HepG2 (cell line): Measurements from ENCODE around the gene DIABLO. TPM values are rescaled to one million over a fixed set of nuclear protein-coding genes. Genes with fewer than 3 reads are reported as not detected.

Experiments
- ATAC-seq: fragments of 200-7000 bp; cut with Tn5 transposase; 3 replicates; pipeline ENCODE4 v1.9.1; 2020; ENCODE audit warnings: mild to moderate bottlenecking, moderate library complexity
- BruUV-seq: library from RNA; stranded (reverse); fragments of 400-500 nt; replicated peaks from 2 replicates; lab custom pipeline; 2021; lab: Mats Ljungman, UMichigan
- CTCF ChIA-PET: fragments of 300-600 bp; formaldehyde crosslinking; extraction: SDS; loops from one replicate; lab custom pipeline; 2021; ENCODE audit warnings: low total read pairs, inconsistent platforms, low intra/inter-chr PET ratio; lab: Yijun Ruan, JAX
- POLR2A ChIA-PET: fragments of 350-600 bp; sonication (Branson Sonifier 250); formaldehyde crosslinking; loops from one replicate; lab custom pipeline; 2020; ENCODE audit warnings: antibody characterized with exemption, inconsistent platforms; lab: Yijun Ruan, JAX
- DNase-seq: peaks from one replicate; pipeline ENCODE4 v3.0.0-alpha.2; 2015; ENCODE audit warnings: low spot score
- FAIRE-seq: peaks from 3 replicates; lab custom pipeline; 2011; peaks lifted over from hg19 to GRCh38; lab: Jason Lieb, UNC
- H2AFZ ChIP-seq: one replicate; pipeline ENCODE4 v1.6.1; 2011; ENCODE audit warnings: low read length, inconsistent platforms
- H3K27ac ChIP-seq: fragments of 300-600 bp; 3 replicates; pipeline ENCODE4 v1.8.0; 2011; ENCODE audit warnings: mixed run types, mild to moderate bottlenecking, mixed read lengths, low read length, inconsistent platforms; ENCODE audit not compliant: insufficient read depth; ENCODE audit errors: extremely low read length
- H3K27me3 ChIP-seq, 2 experiments: fragments of 200-600 bp in 1 of 2; 2 replicates in 1 of 2; 3 replicates in 1 of 2; pipeline versions ENCODE4 v1.6.0 to v1.8.0; 2011; ENCODE audit warnings: low read length in 2 of 2, mild to moderate bottlenecking in 2 of 2, moderate library complexity in 2 of 2, inconsistent platforms in 1 of 2; ENCODE audit not compliant: insufficient read depth in 2 of 2, control insufficient read depth in 1 of 2
- H3K36me3 ChIP-seq, 2 experiments: fragments of 200-600 bp in 1 of 2; replicated peaks in 1 of 2; 2 replicates in 1 of 2; 3 replicates in 1 of 2; pipeline versions ENCODE4 v1.5.1 to v1.8.0; 2011; ENCODE audit warnings: low read length in 2 of 2, inconsistent platforms in 1 of 2; ENCODE audit not compliant: insufficient read depth in 2 of 2, control insufficient read depth in 1 of 2
- H3K4me1 ChIP-seq: 2 replicates; pipeline ENCODE4 v1.5.1; 2012; ENCODE audit warnings: low read length, inconsistent platforms; ENCODE audit not compliant: insufficient read depth
- H3K4me2 ChIP-seq: 2 replicates; pipeline ENCODE4 v1.6.0; 2011; ENCODE audit warnings: low read depth, low read length, inconsistent platforms
- H3K4me3 ChIP-seq, 3 experiments: fragments of 200-600 bp in 1 of 3; sonication (generic), shearing (Covaris generic) in 1 of 3; replicated peaks in 1 of 3; 2 replicates each; pipeline ENCODE4 v1.5.1; 2011 to 2016; ENCODE audit warnings: low read length in 3 of 3, inconsistent platforms in 2 of 3, low read depth in 2 of 3, mild to moderate bottlenecking in 2 of 3, control low read depth in 1 of 3, mixed read lengths in 1 of 3; ENCODE audit not compliant: insufficient read depth in 1 of 3
- H3K79me2 ChIP-seq: one replicate; pipeline ENCODE4 v1.6.1; 2011; ENCODE audit warnings: low read length, inconsistent platforms; ENCODE audit not compliant: insufficient read depth
- H3K9ac ChIP-seq: 2 replicates; pipeline ENCODE4 v1.6.0; 2011; ENCODE audit warnings: mild to moderate bottlenecking, low read depth, low read length, inconsistent platforms; ENCODE audit not compliant: insufficient read depth
- H3K9me3 ChIP-seq: 2 replicates; pipeline ENCODE4 v1.5.1; 2012; ENCODE audit warnings: mild to moderate bottlenecking, low read length
- H4K20me1 ChIP-seq: 2 replicates; pipeline ENCODE4 v1.6.0; 2011; ENCODE audit warnings: inconsistent platforms, mild to moderate bottlenecking, low read length, moderate library complexity; ENCODE audit not compliant: insufficient read depth
- AKAP8 ChIP-seq: sonication (generic); formaldehyde crosslinking; IDR thresholded peaks from 2 replicates; pipeline ENCODE4 v1.5.1; 2020; ENCODE audit warnings: mild to moderate bottlenecking, missing genetic modification reagents
- BRCA1 ChIP-seq: sonication (generic); formaldehyde crosslinking; IDR thresholded peaks from 2 replicates; pipeline ENCODE4 v1.4.0; 2020; ENCODE audit warnings: missing genetic modification reagents
- CREM ChIP-seq, 2 experiments: sonication (generic) in 1 of 2; formaldehyde crosslinking in 1 of 2; IDR thresholded peaks; 2 replicates each; pipeline versions ENCODE4 v1.4.0 to v1.6.1; 2016 to 2020; ENCODE audit warnings: antibody characterized with exemption in 1 of 2, mild to moderate bottlenecking in 1 of 2, missing genetic modification reagents in 1 of 2
- ELF4 ChIP-seq: sonication (generic); formaldehyde crosslinking; IDR thresholded peaks from 2 replicates; pipeline ENCODE4 v1.5.0; 2020; ENCODE audit warnings: missing genetic modification reagents, mild to moderate bottlenecking, moderate library complexity, borderline replicate concordance
- GABPA ChIP-seq, 2 experiments: IDR thresholded peaks; 2 replicates each; pipeline ENCODE4 v1.6.1; 2011 to 2016; ENCODE audit warnings: low read depth in 2 of 2, low read length in 1 of 2, missing biosample characterization in 1 of 2, missing genetic modification characterization in 1 of 2
- IKZF4 ChIP-seq: sonication (generic); formaldehyde crosslinking; IDR thresholded peaks from 2 replicates; pipeline ENCODE4 v1.5.1; 2020; ENCODE audit warnings: borderline replicate concordance, mild to moderate bottlenecking, low read depth, missing genetic modification reagents; ENCODE audit errors: not compliant biosample characterization
- MLLT10 ChIP-seq: sonication (generic); formaldehyde crosslinking; IDR thresholded peaks from 2 replicates; pipeline ENCODE4 v1.4.0; 2020; ENCODE audit warnings: missing genetic modification reagents
- SOX5 ChIP-seq: IDR thresholded peaks from 2 replicates; pipeline ENCODE4 v1.6.1; 2016; ENCODE audit warnings: borderline replicate concordance
- SP140L ChIP-seq: sonication (generic); formaldehyde crosslinking; IDR thresholded peaks from 2 replicates; pipeline ENCODE4 v1.4.0; 2020; ENCODE audit warnings: missing genetic modification reagents, borderline replicate concordance
- SP4 ChIP-seq: sonication (generic); formaldehyde crosslinking; IDR thresholded peaks from 2 replicates; pipeline ENCODE4 v1.8.1; 2023; ENCODE audit warnings: mild to moderate bottlenecking, missing genetic modification reagents
- ZNF282 ChIP-seq: fragments of 450-650 bp; IDR thresholded peaks from 2 replicates; pipeline ENCODE4 v1.6.1; 2018; ENCODE audit not compliant: partially characterized antibody
- ZNF841 ChIP-seq: sonication (generic); formaldehyde crosslinking; IDR thresholded peaks from 2 replicates; pipeline ENCODE4 v1.8.1; 2023; ENCODE audit warnings: missing genetic modification reagents, borderline replicate concordance
- ZSCAN30 ChIP-seq: sonication (generic); formaldehyde crosslinking; IDR thresholded peaks from 2 replicates; pipeline ENCODE4 v1.5.0; 2020; ENCODE audit warnings: mild to moderate bottlenecking, missing genetic modification reagents
- WGBS: methylation state at CpG from one replicate; pipeline ENCODE4 v1.1.6; 2017; ENCODE audit warnings: low lambda C conversion rate; 5-methylcytosine and 5-hydroxymethylcytosine counted together
- in situ Hi-C: cut with HindIII; loops from 2 replicates; pipeline ENCODE4 v1.10.0; 2017; ENCODE audit warnings: low pct_unique_long_range_greater_than_20kb; ENCODE audit not compliant: extremely low pct_ligation_motif_present
- intact Hi-C: fragments of 100-400 bp; cut with micrococcal nuclease; formaldehyde crosslinking; loops from one replicate; pipeline ENCODE4 v1.10.0; 2022; ENCODE audit not compliant: unreplicated experiment
- polyA plus RNA-seq, 8 experiments: library from polyadenylated mRNA; depleted of rRNA in 3 of 8; stranded (reverse) in 7 of 8; unstranded in 1 of 8; fragments of >200 nt; fragmentation: Illumina TruSeq in 4 of 8; extraction: Trizol in 4 of 8; gene quantifications; 2 replicates each; pipeline versions ENCODE4 v1.2.1 to v1.2.3, GENCODE V29; 2011 to 2016; ENCODE audit warnings: low read depth in 4 of 8, missing spikeins in 1 of 8, mixed read lengths in 1 of 8; ENCODE audit not compliant: insufficient read depth in 1 of 8
- total RNA-seq, 5 experiments: library from RNA; depleted of rRNA; stranded (reverse); fragments of >200 nt; fragmentation: Illumina TruSeq; extraction: Trizol; gene quantifications; 2 replicates each; pipeline ENCODE4 v1.2.3, GENCODE V29; 2016; ENCODE audit warnings: low read depth in 1 of 5
- TF ChIP-seq, protein P1 (sequence below): sonication (generic); formaldehyde crosslinking; IDR thresholded peaks from 2 replicates; pipeline ENCODE4 v1.5.0; 2020; ENCODE audit warnings: missing genetic modification reagents
- TF ChIP-seq, protein P2 (sequence below): sonication (generic); formaldehyde crosslinking; IDR thresholded peaks from 2 replicates; pipeline ENCODE4 v1.4.0; 2020; ENCODE audit warnings: missing genetic modification reagents

The DIABLO gene
- total and polyA plus RNA-seq, 2 of the 13 experiments (the other 11 are each of a cell fraction or from before 2014, with no cell fraction given) = 20.7 to 70.9 TPM

DNA sequence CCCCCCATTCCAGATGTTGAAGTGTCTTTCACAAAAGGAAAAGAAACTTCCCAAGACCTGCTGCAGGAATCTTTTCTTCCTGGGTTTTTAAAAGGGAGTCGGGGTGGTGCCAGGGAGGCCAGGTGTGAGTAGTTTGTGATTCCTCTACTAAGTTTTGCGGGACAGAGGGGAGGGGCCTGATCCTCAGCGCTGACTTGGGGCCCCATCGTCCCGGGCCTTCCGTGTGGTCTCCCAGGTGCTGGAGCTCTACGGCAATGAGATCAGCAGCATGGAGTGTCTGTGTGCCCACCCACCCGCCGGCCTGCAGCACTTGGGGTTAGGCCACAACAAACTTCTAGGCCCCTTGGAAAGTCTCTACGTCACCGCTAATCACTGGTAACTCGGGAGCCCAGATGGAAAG is 38.4 kb downstream of the DIABLO start:
- DNase-seq = no peak
- no peak overlapping the region for H3K27ac ChIP-seq
- BruUV-seq = no TSS peak

More for the DNA sequence above, 38.4 kb downstream of the DIABLO start:
- no peaks in the 10 kb centered on the region for H3K79me2 ChIP-seq
- H3K4me1 ChIP-seq = peaks cover 20% of the 10 kb centered on the region
- H3K27me3 ChIP-seq = peaks cover 8 to 35% of the 10 kb centered on the region in 2 experiments; a peak in 3 of 5 replicates
- FAIRE-seq (no peak), ATAC-seq (no peak)
- ChIA-PET POLR2A (no interaction called here), CTCF (no interaction called here)
- no peak overlapping the region for H3K4me2 ChIP-seq
- H3K9ac ChIP-seq = no peak overlapping the region
- H2AFZ ChIP-seq = no peak overlapping the region
- no peaks in the 10 kb centered on the region for H3K9me3 ChIP-seq
- in situ Hi-C loops = loop anchor here (10.0 kb wide), 1 partner anchor 133 kb away; no protein-coding TSS in a partner anchor
- H3K4me3 ChIP-seq = no peak overlapping the region
- intact Hi-C loops = no loop called here
- no peaks in the 10 kb centered on the region for H4K20me1 ChIP-seq
- WGBS = 64% methylated on average over 7 of the region's 12 CpGs
- TF ChIP-seq IKZF4 (CRISPR knock-in tag) = no peak
- TF ChIP-seq SOX5 (CRISPR knock-in tag) = no peak
- TF ChIP-seq ZNF841 (CRISPR knock-in tag) = no peak
- TF ChIP-seq CREM (IDR thresholded peaks at IDR 0.05) = no peak
- no peak for TF ChIP-seq CREM (CRISPR knock-in tag; IDR thresholded peaks at IDR 0.05)
- TF ChIP-seq SP140L (CRISPR knock-in tag) = no peak
- TF ChIP-seq AKAP8 (CRISPR knock-in tag) = no peak
- no peak for TF ChIP-seq ZNF282
- no peak for TF ChIP-seq ELF4 (CRISPR knock-in tag)
- no peak for TF ChIP-seq BRCA1
- TF ChIP-seq GABPA (IDR thresholded peaks at IDR 0.05; ENCODE audit: low read depth, low read length) = no peak
- no peak for TF ChIP-seq GABPA (CRISPR knock-in tag; IDR thresholded peaks at IDR 0.05; ENCODE audit: low read depth)
- TF ChIP-seq SP4 = no peak
- TF ChIP-seq, protein P1, sequence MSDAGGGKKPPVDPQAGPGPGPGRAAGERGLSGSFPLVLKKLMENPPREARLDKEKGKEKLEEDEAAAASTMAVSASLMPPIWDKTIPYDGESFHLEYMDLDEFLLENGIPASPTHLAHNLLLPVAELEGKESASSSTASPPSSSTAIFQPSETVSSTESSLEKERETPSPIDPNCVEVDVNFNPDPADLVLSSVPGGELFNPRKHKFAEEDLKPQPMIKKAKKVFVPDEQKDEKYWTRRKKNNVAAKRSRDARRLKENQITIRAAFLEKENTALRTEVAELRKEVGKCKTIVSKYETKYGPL = no peak
- TF ChIP-seq ZSCAN30 (CRISPR knock-in tag) = no peak
- TF ChIP-seq, protein P2, sequence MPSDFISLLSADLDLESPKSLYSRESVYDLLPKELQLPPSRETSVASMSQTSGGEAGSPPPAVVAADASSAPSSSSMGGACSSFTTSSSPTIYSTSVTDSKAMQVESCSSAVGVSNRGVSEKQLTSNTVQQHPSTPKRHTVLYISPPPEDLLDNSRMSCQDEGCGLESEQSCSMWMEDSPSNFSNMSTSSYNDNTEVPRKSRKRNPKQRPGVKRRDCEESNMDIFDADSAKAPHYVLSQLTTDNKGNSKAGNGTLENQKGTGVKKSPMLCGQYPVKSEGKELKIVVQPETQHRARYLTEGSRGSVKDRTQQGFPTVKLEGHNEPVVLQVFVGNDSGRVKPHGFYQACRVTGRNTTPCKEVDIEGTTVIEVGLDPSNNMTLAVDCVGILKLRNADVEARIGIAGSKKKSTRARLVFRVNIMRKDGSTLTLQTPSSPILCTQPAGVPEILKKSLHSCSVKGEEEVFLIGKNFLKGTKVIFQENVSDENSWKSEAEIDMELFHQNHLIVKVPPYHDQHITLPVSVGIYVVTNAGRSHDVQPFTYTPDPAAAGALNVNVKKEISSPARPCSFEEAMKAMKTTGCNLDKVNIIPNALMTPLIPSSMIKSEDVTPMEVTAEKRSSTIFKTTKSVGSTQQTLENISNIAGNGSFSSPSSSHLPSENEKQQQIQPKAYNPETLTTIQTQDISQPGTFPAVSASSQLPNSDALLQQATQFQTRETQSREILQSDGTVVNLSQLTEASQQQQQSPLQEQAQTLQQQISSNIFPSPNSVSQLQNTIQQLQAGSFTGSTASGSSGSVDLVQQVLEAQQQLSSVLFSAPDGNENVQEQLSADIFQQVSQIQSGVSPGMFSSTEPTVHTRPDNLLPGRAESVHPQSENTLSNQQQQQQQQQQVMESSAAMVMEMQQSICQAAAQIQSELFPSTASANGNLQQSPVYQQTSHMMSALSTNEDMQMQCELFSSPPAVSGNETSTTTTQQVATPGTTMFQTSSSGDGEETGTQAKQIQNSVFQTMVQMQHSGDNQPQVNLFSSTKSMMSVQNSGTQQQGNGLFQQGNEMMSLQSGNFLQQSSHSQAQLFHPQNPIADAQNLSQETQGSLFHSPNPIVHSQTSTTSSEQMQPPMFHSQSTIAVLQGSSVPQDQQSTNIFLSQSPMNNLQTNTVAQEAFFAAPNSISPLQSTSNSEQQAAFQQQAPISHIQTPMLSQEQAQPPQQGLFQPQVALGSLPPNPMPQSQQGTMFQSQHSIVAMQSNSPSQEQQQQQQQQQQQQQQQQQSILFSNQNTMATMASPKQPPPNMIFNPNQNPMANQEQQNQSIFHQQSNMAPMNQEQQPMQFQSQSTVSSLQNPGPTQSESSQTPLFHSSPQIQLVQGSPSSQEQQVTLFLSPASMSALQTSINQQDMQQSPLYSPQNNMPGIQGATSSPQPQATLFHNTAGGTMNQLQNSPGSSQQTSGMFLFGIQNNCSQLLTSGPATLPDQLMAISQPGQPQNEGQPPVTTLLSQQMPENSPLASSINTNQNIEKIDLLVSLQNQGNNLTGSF (CRISPR knock-in tag) = no peak
- no peak for TF ChIP-seq MLLT10 (CRISPR knock-in tag)
- H3K36me3 ChIP-seq = no peaks in the 10 kb centered on the region
